ENCODE measurements around the gene ZMYND11.
"Not testable (repeated sequence)": the region's sequence is repeated elsewhere in the genome, so short reads cannot be mapped to it uniquely, and the experiment has no call there.

GRCh38 chr10:185571-185970, 50.3 kb downstream of the ZMYND11 start:
- not testable (repeated sequence) for TF ChIP-seq CTCF (conservative IDR thresholded peaks at IDR 0.05 in 1 of 2, IDR thresholded peaks at IDR 0.05 in 1 of 2; ENCODE audit: low read depth in 1 of 2, low read length in 2 of 2); EZH2 (IDR thresholded peaks at IDR 0.05; ENCODE audit: low read length, missing control alignments)
